Endothelial cell of umbilical vein (primary cell): Measurements from ENCODE around the gene PROCR. TPM values are rescaled to one million over a fixed set of nuclear protein-coding genes. Genes with fewer than 3 reads are reported as not detected.

ENCODE experiments used
- BruUV-seq: library from RNA; stranded (reverse); fragments of 400-500 nt; replicated peaks from 2 replicates; lab custom pipeline; 2021; lab: Mats Ljungman, UMichigan
- CTCF ChIA-PET: fragments of 300-600, 350-600 bp; sonication (Branson Sonifier 250); formaldehyde crosslinking; loops from one replicate; lab custom pipeline; 2021; ENCODE audit warnings: antibody characterized with exemption, inconsistent platforms; lab: Charles Lee
- POLR2A ChIA-PET: fragments of 300-600, 350-600 bp; sonication (Branson Sonifier 250); formaldehyde crosslinking; loops from one replicate; lab custom pipeline; 2021; ENCODE audit warnings: antibody characterized with exemption, inconsistent platforms; lab: Charles Lee
- DNase-seq: peaks from one replicate; pipeline ENCODE4 v3.0.0-alpha.2; 2011; ENCODE audit warnings: low read depth, low spot score
- FAIRE-seq: peaks from 2 replicates; lab custom pipeline; 2011; peaks lifted over from hg19 to GRCh38; lab: Jason Lieb, UNC
- H2AFZ ChIP-seq: 2 replicates; pipeline ENCODE4 v1.6.0; 2012; ENCODE audit warnings: low read depth, low read length, control low read depth, inconsistent platforms
- H3K27ac ChIP-seq: 2 replicates; pipeline ENCODE4 v1.5.1; 2011; ENCODE audit warnings: low read depth, mild to moderate bottlenecking, control low read depth, low read length, moderate library complexity; ENCODE audit not compliant: insufficient read depth
- H3K27me3 ChIP-seq, 2 experiments: 2 replicates each; pipeline versions ENCODE4 v1.6.0 to v1.6.1; 2011; ENCODE audit warnings: low read length in 2 of 2, mixed read lengths in 1 of 2; ENCODE audit not compliant: control insufficient read depth in 2 of 2, insufficient read depth in 2 of 2
- H3K36me3 ChIP-seq, 2 experiments: 2 replicates in 1 of 2; 3 replicates in 1 of 2; pipeline ENCODE4 v1.5.1; 2011; ENCODE audit warnings: low read length in 2 of 2, mild to moderate bottlenecking in 1 of 2, moderate library complexity in 1 of 2; ENCODE audit not compliant: control insufficient read depth in 2 of 2, insufficient read depth in 2 of 2; ENCODE audit errors: extremely low read depth in 1 of 2
- H3K4me1 ChIP-seq: 3 replicates; pipeline ENCODE4 v1.5.1; 2011; ENCODE audit warnings: mild to moderate bottlenecking, low read length; ENCODE audit not compliant: control insufficient read depth, insufficient read depth; ENCODE audit errors: extremely low read depth
- H3K4me2 ChIP-seq: 2 replicates; pipeline ENCODE4 v1.6.1; 2011; ENCODE audit warnings: low read length, control low read depth, mixed read lengths; ENCODE audit not compliant: insufficient read depth
- H3K4me3 ChIP-seq, 3 experiments: fragments of 200-600 bp in 1 of 3; sonication (generic), shearing (Covaris generic) in 1 of 3; replicated peaks in 1 of 3; 2 replicates each; pipeline ENCODE4 v1.5.1; 2011 to 2016; ENCODE audit warnings: control low read depth in 3 of 3, low read length in 3 of 3, mild to moderate bottlenecking in 2 of 3, inconsistent platforms in 1 of 3, low read depth in 1 of 3, moderate library complexity in 1 of 3; ENCODE audit not compliant: insufficient read depth in 1 of 3
- H3K79me2 ChIP-seq: 2 replicates; pipeline ENCODE4 v1.6.0; 2012; ENCODE audit warnings: low read length, inconsistent platforms; ENCODE audit not compliant: control insufficient read depth, insufficient read depth
- H3K9ac ChIP-seq: replicated peaks from 2 replicates; pipeline ENCODE3; 2011; ENCODE audit warnings: low read length, control low read depth; ENCODE audit not compliant: insufficient read depth; ENCODE audit errors: extremely low read depth
- H3K9me1 ChIP-seq: replicated peaks from 3 replicates; pipeline ENCODE4 v1.6.0; 2011; ENCODE audit warnings: mild to moderate bottlenecking, low read length; ENCODE audit not compliant: control insufficient read depth, insufficient read depth; ENCODE audit errors: extremely low read depth
- H3K9me3 ChIP-seq: replicated peaks from 2 replicates; pipeline ENCODE4 v1.5.1; 2012; ENCODE audit warnings: low read length, inconsistent platforms; ENCODE audit not compliant: control insufficient read depth, insufficient read depth
- H4K20me1 ChIP-seq: replicated peaks from 2 replicates; pipeline ENCODE3; 2011; ENCODE audit warnings: mild to moderate bottlenecking, low read length; ENCODE audit not compliant: control insufficient read depth, insufficient read depth; ENCODE audit errors: extremely low read depth
- CTCF ChIP-seq, 2 donors: IDR thresholded peaks; 1 replicate in 1 of 2; 2 replicates in 1 of 2; pipeline ENCODE4 v1.5.1; 2011; ENCODE audit warnings: low read length in 2 of 2, mild to moderate bottlenecking in 2 of 2, moderate library complexity in 2 of 2, control low read depth in 1 of 2, inconsistent platforms in 1 of 2, low read depth in 1 of 2; ENCODE audit not compliant: insufficient read depth in 1 of 2; ENCODE audit errors: extremely low read depth in 1 of 2
- EZH2 ChIP-seq: IDR thresholded peaks from 2 replicates; pipeline ENCODE4 v1.6.1; 2012; ENCODE audit warnings: borderline replicate concordance, low read depth, mild to moderate bottlenecking, moderate library complexity, low read length, inconsistent platforms; ENCODE audit not compliant: severe bottlenecking
- FOS ChIP-seq: IDR thresholded peaks from 2 replicates; pipeline ENCODE4 v1.6.1; 2011; ENCODE audit warnings: mild to moderate bottlenecking, low read length, moderate library complexity, borderline replicate concordance; ENCODE audit not compliant: insufficient read depth
- GATA2 ChIP-seq: IDR thresholded peaks from 2 replicates; pipeline ENCODE4 v1.7.0; 2011; ENCODE audit warnings: low read depth, mild to moderate bottlenecking, moderate library complexity, mixed read lengths, low read length; ENCODE audit not compliant: insufficient read length, insufficient read depth
- JUN ChIP-seq: IDR thresholded peaks from 2 replicates; pipeline ENCODE4 v1.6.1; 2011; ENCODE audit warnings: borderline replicate concordance, low read depth; ENCODE audit not compliant: insufficient read length, insufficient read depth
- MAX ChIP-seq: IDR thresholded peaks from 2 replicates; pipeline ENCODE4 v1.6.1; 2011; ENCODE audit not compliant: insufficient read depth, insufficient read length
- MYC ChIP-seq: IDR thresholded peaks from one replicate; pipeline ENCODE4 v1.6.1; 2011; ENCODE audit warnings: mild to moderate bottlenecking, low read depth, low read length
- POLR2A ChIP-seq: IDR thresholded peaks from 2 replicates; pipeline ENCODE4 v1.6.1; 2012; ENCODE audit warnings: low read depth, mild to moderate bottlenecking, control low read depth, low read length
- POLR2AphosphoS5 ChIP-seq: IDR thresholded peaks from 2 replicates; pipeline ENCODE4 v1.6.1; 2012; ENCODE audit warnings: low read depth, mild to moderate bottlenecking, control low read depth, low read length, moderate library complexity; ENCODE audit not compliant: insufficient read depth
- dilution Hi-C: fragments of 300-500 bp; cut with MboI; formaldehyde crosslinking; loops from one replicate; pipeline ENCODE4 v1.15.0; 2019; ENCODE audit warnings: low sequenced_read_pairs; ENCODE audit not compliant: extremely low pct_ligation_motif_present
- intact Hi-C: fragments of 100-400 bp; cut with micrococcal nuclease; formaldehyde crosslinking; loops from one replicate; pipeline ENCODE4 v1.10.0; 2022
- polyA plus RNA-seq, 4 experiments: library from polyadenylated mRNA; depleted of rRNA in 3 of 4; stranded (reverse) in 3 of 4; unstranded in 1 of 4; fragments of >200 nt; gene quantifications; 2 replicates each; pipeline versions ENCODE4 v1.2.1 to v1.2.3, GENCODE V29; 2011 to 2012; ENCODE audit warnings: missing spikeins in 1 of 4
- total RNA-seq: library from RNA; stranded (reverse); gene quantifications from 2 replicates; pipeline ENCODE4 v1.2.3, GENCODE V29; 2021

The PROCR gene
- total and polyA plus RNA-seq, 2 donors (not counting 3 experiments of a cell fraction or from before 2014, with no cell fraction given), result 251 to 376 TPM

GRCh38 chr20:35134472-35134871 lies 37.4 kb upstream of the PROCR start:
- Histone ChIP-seq H3K27me3 (no peaks in the 10 kb centered on the region), H3K9ac (peak overlapping the region; percentile 53), H2AFZ (peak overlapping the region; percentile 7), H3K36me3 (peaks cover 9 to 16% of the 10 kb centered on the region in 2 experiments), H3K9me1 (no peaks in the 10 kb centered on the region), H3K27ac (peak overlapping the region; percentile 97), H3K4me2 (peak overlapping the region; percentile 51), H3K4me3 (peak overlapping the region in 1 of 3 experiments; percentile 2), H3K9me3 (no peaks in the 10 kb centered on the region), H3K79me2 (no peaks in the 10 kb centered on the region), H3K4me1 (peaks cover 43% of the 10 kb centered on the region), H4K20me1 (no peaks in the 10 kb centered on the region)
- intact Hi-C loops (no loop called here), dilution Hi-C loops (no loop called here)
- TF ChIP-seq MAX, result no peak
- TF ChIP-seq MYC, result no peak
- no peak for TF ChIP-seq EZH2
- TF ChIP-seq POLR2AphosphoS5, result no peak
- TF ChIP-seq GATA2, result no peak
- no peak for TF ChIP-seq FOS
- no peak for TF ChIP-seq CTCF (IDR thresholded peaks at IDR 0.05; ENCODE audit: extremely low read depth in 1 of 2, insufficient read depth in 1 of 2, low read depth in 1 of 2, low read length in 2 of 2)
- TF ChIP-seq POLR2A, result no peak
- TF ChIP-seq JUN, result no peak
- ChIA-PET CTCF (interaction anchor here (1.0 to 4.8 kb wide), 4 partner anchors 10 to 74 kb away, joined by 4 to 59 read pairs (median 4); no protein-coding TSS in a partner anchor), POLR2A (no interaction called here)
- no TSS peak for BruUV-seq
- DNase-seq (peak; percentile 59), FAIRE-seq (no peak)
